HG03175 (cell line): Measurements from ENCODE around the gene FOXP3.

Experiments
- ATAC-seq: cut with Tn5 transposase; IDR thresholded peaks from one replicate; pipeline ENCODE4 v1.9.1; 2021; ENCODE audit warnings: mild to moderate bottlenecking, moderate library complexity; ENCODE audit not compliant: unreplicated experiment

Gene FOXP3

GRCh38 chrX:49254639-49255038, 9.9 kb downstream of the FOXP3 start:
- ATAC-seq, result no peak

- no peak for ATAC-seq
These were observed 13.2 kb downstream of the FOXP3 start for GRCh38 chrX:49251325-49251724.

- no peak for ATAC-seq
These were observed 13.9 kb downstream of the FOXP3 start for GRCh38 chrX:49250578-49250977.

- no peak for ATAC-seq
These were observed 14.4 kb downstream of the FOXP3 start for GRCh38 chrX:49250066-49250465.

- no peak for ATAC-seq
These were observed 14.9 kb downstream of the FOXP3 start for GRCh38 chrX:49249616-49250015.

GRCh38 chrX:49249071-49249470, 15.4 kb downstream of the FOXP3 start:
- no peak for ATAC-seq

GRCh38 chrX:49247916-49248811, 16.3 kb downstream of the FOXP3 start:
- no peak for ATAC-seq

GRCh38 chrX:49247346-49247745, 17.2 kb downstream of the FOXP3 start:
- no peak for ATAC-seq

- ATAC-seq, result no peak
These were observed 18.0 kb downstream of the FOXP3 start for GRCh38 chrX:49246541-49246940.

- no peak for ATAC-seq
These were observed 20.3 kb downstream of the FOXP3 start for GRCh38 chrX:49244207-49244606.

GRCh38 chrX:49243166-49243565, 21.3 kb downstream of the FOXP3 start:
- ATAC-seq, result no peak

- ATAC-seq, result no peak
These were observed 21.9 kb downstream of the FOXP3 start for GRCh38 chrX:49242545-49243066.

GRCh38 chrX:49238735-49239134, 25.8 kb downstream of the FOXP3 start:
- no peak for ATAC-seq

GRCh38 chrX:49237060-49237459, 27.4 kb downstream of the FOXP3 start:
- no peak for ATAC-seq

- ATAC-seq, result no peak
These were observed 30.5 kb downstream of the FOXP3 start for GRCh38 chrX:49233887-49234555.

- ATAC-seq, result no peak
These were observed 31.3 kb downstream of the FOXP3 start, which contains the start of gene CACNA1F for GRCh38 chrX:49233176-49233575. CACNA1F (minus strand) TSS chrX:49233340; CDS start chrX:49233309, 31 bp downstream.

GRCh38 chrX:49232525-49232924, 32.0 kb downstream of the FOXP3 start:
- no peak for ATAC-seq

- no peak for ATAC-seq
These were observed 33.0 kb downstream of the FOXP3 start for GRCh38 chrX:49231333-49232000.

- ATAC-seq, result peak; percentile 60
These were observed 33.8 kb downstream of the FOXP3 start for GRCh38 chrX:49230500-49231232.

- ATAC-seq, result no peak
These were observed 36.3 kb downstream of the FOXP3 start for GRCh38 chrX:49228185-49228584.

- no peak for ATAC-seq
These were observed 36.8 kb downstream of the FOXP3 start for GRCh38 chrX:49227726-49228125.
